GM19043 (cell line): ENCODE results near the gene MSH3.
"Not testable (repeated sequence)": the region's sequence is repeated elsewhere in the genome, so short reads cannot be mapped to it uniquely, and the experiment has no call there.

Source experiments
- ATAC-seq: cut with Tn5 transposase; IDR thresholded peaks from one replicate; pipeline ENCODE4 v1.9.1; 2021; ENCODE audit warnings: low read depth; ENCODE audit not compliant: unreplicated experiment

Gene MSH3

DNA sequence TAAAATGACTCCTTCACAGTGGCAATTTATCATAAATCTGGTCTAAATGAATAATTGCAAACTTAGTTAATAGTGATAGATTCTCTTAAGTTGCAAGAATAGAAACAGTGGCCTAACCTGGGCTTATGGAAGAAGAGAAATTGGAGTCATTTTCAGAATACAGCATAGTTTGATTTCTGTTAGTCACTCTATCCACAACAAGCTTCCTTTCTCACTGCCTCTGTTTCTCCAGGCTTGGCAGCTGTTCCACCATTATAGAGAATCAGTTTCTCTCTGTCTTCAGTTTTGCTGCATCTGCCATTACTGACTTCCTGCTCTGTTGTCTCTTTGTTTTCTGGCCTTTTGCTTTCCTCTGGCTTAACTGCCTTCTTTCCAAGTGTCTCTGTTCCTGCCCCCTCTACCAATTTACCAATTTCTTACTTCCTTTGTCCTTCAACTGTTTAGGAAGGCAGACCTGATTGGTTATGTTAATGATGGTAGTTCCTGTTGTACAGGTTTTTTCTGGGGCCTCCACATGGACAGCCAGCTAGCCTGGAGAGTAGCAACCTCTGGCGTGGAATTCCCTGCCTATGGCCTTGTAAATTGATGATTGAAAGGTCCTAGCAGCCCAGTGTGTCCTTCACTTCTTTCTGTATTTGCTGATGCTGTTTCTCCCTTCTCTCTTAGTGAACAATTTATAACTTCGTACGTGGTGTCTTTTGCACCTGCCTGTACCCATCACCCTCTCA, 229.8 kb downstream of the MSH3 start:
- no peak for ATAC-seq

DNA sequence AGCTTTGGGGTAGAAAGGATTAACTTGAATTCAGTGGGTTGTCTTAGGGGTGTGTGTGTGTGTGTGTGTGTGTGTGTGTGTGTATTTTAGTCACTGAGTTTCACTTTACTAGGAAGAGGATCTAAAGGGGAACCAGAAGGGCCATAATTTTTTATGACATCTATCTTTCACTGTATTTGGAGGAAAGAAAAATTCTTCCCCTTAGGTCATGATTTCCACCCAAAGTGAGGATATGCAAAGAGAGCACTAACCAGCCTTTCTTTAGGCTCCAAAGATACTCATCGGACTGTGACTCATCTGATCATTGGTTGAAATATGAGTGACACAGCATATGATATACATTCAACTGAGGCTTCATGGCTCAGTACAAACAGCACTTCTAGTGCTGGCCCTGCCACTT, 230.5 kb downstream of the MSH3 start:
- ATAC-seq, result no peak

DNA sequence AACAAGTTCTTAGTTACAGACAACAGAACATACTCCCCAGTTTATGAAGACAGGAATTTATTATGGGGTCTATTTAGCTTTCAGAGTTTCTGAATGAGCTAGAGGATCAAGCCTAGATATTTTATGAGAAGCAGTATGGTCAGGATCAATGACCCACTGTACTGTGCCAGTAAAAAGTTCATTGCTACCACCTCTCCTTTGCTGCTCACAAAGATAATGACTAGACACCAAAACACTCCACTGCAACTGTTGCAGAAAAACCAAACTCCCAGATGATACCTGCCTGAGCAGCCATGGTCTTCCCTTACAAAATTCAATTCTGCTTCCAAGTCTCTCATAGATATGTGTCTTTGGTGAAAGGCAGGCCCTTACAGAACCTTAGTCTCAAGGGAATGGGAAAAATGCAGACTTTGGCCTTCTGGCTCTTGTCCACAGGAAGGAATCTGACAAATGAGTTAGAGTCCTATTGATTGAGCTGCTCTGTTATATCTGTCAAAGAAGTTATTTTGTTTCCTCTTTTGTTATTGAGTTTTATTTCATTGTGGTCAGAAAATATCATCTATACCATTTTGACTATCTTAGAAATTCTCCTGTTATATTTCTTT, 231.0 kb downstream of the MSH3 start:
- ATAC-seq, result no peak

DNA sequence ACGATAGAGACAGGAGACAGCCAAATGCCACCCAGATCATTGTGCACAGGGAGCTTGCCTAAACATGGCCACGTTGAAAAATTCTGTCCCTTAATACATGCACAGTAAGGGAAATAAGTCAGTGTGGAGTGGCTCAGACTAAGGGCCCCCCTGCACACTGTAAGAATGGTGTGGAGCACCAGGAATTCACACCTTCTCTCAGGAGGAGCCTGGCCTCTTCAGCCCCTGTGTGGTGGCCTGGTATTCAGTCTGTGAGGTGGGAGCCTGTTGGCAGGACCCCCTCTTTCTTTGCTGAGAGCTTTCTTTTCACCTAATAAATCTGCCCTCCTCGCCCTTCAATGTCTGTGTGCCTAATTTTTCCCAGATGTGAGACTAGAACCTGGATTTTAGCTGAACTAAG, 239.6 kb downstream of the MSH3 start:
- no peak for ATAC-seq

DNA sequence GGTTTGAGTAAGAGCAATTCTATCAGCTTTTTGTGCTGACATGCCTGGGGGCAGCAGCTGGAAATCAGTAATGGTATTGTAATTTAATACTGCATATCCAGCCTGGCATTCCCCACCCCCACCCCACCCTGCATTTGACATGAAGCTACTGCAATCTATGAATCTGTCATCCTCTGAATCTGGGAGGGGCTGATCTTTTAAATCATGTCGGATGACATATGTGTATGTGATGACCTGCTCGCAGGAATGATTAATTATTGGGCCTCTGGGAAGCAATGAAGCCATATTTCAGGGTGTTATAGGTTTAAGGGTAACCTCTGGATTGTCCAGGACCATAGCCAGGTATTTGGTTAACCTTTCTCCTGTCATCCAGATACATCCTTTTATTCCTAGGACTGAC, 241.1 kb downstream of the MSH3 start:
- no peak for ATAC-seq

DNA sequence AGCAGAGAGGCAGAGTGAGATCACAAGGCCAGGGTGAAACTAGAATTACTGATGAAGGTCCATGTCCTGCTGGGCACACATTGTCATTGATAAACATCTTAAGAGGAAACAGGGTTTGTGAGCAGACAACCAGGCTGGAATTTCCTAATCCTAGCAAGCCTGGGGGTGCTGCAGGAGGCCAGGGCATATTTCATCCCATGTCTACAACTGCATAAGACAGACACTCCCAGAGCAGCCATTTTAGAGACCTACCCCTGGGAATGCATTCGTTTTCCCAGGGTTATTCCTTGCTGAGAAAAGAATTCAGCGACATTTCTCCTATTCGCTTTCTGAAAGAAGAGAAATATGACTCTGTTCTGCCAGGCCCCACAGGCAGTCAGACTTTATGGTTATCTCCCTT, 248.2 kb downstream of the MSH3 start:
- ATAC-seq, result not testable (repeated sequence)

DNA sequence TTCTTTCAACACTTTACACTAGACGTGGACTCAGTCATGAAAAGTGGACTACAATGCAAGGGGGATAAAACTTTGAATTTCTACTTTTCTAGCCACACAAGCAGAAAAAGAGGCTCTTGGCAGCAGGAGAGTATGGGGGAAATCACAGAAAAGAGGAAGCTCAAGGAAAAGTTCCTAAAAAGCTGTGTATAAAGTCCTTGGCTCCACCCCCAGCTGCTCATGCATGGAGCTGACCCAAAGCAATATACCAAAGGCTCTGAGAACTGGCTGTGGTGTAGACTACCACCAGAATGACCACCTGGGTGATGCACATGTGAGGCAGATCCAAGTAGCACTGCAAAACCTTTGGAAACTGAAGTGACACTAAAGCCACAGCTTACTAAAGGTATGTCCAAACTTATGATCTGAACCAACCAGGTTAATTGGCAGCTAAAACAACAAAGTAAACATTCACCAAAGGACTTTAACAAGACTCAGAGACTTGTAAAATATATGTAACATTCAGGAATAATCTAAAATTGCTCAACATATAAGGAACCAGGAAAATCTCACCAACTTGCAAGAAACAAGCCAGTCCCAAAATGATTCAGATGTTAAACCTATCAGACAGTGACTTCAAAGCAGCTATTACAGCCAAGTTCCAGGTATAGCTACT, 250.2 kb downstream of the MSH3 start:
- no peak for ATAC-seq

DNA sequence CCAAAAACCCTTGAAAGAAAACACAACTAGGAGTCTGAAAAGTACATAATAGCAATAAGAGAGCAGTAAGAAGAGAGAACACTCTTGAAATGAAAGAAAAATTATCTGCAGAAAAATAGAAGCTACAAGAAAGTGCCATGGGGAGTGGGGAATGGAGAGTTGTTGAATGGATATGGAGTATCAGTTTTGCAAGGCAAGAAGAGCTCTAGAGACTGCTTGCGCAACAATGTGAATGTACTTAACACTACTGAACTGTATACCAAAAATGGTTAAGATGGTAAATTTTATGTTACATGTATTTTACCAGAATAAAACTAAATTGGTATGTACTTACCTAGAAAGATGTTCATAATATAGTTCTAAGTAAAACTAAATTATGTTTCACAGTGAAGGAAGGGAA, 251.0 kb downstream of the MSH3 start:
- ATAC-seq, result no peak

DNA sequence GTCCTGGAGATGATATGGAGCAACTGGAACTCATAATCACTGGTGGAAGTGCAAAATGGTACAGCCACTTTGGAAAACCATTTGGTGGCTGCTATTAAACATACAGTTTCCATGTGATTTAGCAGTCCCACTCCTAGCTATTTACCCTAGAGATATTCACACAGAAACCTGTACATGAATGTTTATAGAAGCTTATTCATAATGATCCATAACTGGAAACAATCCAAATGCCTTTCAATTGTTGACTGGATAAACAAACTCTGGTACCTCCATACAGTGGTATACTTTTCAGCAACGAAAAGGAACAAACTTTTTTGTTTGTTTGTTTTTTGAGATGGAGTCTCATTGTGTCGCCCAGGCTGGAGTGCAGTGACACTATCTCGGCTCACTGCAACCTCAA, 258.0 kb downstream of the MSH3 start:
- ATAC-seq, result no peak

DNA sequence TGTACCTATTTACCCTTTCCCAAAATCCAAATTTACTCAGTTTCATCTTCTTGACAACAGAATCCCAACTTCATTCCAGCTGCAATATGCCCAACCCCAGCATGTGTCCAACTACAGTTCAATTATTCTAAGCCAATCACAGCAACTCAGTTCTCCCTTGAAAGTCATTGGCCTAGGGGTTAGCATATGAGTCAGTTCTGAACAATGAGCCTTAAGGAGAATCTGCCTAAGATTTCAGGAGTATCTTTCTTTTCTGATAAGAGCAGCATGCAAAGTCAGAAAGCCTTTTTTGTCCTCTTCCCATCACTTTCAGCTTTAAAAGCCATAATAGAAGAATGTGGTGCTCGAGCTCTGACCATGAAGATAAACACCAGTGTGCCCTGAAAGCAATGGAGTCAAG, 261.3 kb downstream of the MSH3 start:
- ATAC-seq, result no peak

DNA sequence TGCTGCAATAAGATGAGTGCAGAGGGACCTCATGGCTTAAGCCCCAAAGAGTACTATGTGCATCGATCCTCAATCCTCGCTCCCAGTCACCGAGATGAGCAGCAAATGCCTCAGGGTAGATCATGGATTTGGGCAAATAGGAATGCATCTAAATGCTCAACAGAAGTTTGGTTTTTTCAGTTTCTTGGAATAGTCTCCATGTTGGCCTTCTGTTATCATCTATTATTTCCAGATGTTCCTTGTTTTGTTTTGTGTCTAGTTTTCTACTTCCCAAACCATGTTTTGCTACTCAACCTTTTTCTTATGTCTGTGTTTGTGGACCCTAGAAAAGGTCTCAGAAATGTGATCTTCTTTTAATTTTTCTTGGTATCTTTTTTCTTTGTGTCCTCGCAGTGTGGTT, 262.2 kb downstream of the MSH3 start:
- ATAC-seq, result no peak

DNA sequence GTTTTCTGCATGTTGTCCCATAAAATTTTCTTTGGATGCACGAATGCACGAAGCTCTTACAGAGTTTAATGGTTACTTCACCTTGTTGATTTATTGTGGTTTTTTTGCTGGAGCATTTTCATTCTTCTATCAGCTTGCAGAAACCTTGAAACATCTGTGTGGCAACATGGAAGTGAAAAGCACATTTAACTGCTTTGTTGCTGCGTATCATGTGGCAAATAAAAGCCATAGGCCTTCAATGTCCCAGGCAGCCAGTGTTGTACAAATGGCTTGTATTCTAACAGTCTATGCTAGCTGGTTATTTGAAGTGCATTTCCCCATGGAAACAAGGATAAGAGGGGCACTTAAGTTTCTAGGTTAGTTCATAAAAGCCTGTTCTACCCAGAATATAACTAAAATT, 263.2 kb downstream of the MSH3 start:
- ATAC-seq, result no peak

DNA sequence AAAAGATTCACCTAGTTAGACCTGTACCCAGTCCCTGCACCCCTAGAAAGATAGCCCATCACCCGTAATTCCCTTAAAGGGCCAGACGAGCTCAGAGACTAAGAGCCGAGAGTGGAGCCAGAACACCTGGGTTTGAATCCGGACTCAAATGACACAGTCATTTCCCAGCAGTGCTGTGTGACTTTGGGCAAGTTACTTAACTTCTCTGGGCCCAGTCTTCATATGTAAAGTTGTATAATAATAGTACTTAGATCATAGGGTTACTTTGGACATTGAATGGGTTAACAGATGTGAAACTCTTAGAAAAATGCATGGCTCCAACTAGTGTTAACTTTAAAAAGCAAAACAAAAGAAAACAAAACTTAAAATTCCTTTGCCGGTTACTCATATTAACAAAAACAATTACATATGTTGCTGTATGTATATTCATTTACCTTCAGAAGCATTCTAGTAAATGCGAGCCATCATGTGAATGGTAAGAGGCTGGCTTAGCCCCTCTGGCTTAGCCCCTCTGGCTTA, 265.3 kb downstream of the MSH3 start:
- ATAC-seq, result no peak

DNA sequence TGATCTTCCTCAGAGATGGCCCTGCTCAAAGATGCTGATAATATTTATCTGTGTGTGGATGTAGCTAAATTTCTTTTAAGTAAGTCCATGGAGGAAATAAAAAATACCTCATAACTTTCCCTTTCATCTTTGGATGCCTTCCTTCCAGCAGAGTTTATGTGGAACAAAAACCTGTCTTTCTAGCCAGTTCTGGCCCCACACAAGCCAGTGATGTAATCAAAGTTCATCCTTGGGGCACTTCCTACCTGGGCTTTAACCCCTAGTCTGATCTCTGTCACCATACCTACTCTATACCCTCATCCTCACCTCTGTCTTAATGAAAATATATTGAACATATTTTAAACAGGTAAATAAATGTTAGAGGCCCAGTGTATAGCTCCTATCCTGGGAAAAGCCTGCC, 265.9 kb downstream of the MSH3 start:
- ATAC-seq, result no peak

DNA sequence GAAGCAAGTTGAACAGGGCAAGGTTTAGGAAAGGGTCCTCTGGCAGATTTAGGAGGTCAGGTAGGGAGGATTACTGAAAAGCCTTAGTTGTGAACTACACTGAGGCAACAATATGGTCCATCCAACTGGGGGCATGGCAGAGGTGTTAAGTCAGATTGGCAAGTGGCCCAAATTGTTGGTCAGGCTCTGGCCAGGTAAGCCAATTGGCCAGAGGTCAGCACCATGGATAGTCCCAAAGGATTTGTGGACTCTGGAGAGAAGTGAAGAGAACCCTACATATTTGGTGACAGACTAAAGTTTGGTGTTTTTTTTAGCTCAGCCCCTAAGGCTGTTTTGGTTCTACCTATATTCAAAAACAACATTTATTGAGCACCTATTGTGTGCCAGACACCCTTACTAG, 266.6 kb downstream of the MSH3 start:
- ATAC-seq, result no peak

DNA sequence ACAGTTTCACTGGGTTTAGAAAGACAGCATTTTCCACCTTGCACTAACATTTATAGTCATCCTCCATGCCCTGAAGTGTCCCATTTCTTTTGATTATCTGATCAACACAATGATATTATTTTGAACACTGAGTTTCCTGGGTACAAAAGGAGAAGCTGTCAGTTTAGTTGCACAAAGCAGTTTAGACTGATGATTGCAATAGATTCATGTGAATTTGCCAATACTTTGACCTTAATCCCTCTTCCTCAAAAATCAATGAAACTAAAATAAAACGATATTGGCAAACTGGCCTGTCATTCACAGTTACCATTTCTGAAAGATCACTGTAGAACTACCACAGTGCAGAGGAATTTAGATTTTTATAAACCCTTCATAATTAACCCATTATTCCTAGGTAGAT, 271.5 kb downstream of the MSH3 start:
- ATAC-seq, result no peak
